ENCODE measurements around the gene OXCT1. TPM values are rescaled to one million over a fixed set of nuclear protein-coding genes. Genes with fewer than 3 reads are reported as not detected.

The OXCT1 gene
- total and polyA plus RNA-seq, 2 of the 13 experiments (the other 11 are each of a cell fraction or from before 2014, with no cell fraction given) = 0.92 to 4.7 TPM

DNA sequence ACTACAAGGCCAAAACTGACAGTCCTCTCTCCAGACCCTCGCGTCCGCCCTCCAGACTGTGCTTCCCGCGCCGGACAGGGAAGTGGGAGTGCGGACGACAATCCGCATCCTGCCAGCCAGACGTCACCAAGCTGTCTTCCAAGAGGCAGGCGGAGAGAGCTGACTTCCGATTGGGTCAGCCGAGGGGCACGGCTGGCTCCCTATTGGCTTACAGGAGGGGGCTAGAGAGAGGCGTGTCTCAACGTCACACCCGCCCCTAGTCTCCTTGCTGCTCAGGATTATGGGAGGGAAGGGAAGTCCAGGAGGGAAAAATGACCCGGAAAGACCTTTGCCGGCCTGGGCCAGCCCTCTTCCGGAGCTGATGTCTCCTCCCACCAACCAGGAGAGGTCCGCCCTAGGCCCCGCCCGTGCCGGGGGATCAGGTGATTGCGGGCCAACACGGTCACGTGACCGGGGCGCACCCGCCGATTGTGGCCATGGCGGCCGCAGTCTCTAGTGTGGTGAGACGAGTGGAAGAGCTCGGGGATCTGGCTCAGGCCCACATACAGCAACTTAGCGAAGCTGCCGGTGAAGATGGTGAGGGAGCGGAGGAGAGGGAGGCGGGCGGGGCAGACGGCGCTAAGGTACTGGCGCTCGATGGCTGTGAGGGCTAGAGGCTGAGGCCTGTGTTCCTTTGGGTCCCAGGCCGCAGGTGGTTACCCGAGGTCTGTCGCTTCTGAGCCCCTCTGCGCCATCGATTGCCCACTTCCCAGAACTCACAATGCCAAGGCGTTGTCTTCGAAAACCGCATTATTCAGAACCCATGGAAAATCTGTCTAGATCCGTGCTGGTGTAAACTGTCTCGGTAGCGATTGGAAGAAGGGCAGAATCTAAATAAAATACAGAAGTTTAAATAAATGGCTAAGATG, 33.9 kb upstream of the OXCT1 start, which contains the start of gene RIMOC1 (continued):
- TF ChIP-seq ZNF484 (CRISPR knock-in tag; IDR thresholded peaks at IDR 0.05; ENCODE audit: borderline replicate concordance, low read depth) = 0 out of 2 replicates have a peak, but pooled peaks have one; percentile 57
- no peak for TF ChIP-seq SSRP1 (CRISPR knock-in tag; IDR thresholded peaks at IDR 0.05)
- no peak for TF ChIP-seq ZNF282 (IDR thresholded peaks at IDR 0.05; ENCODE audit: partially characterized antibody)
- TF ChIP-seq SMYD3 (CRISPR knock-in tag; IDR thresholded peaks at IDR 0.05) = no peak
- TF ChIP-seq MEIS1 (CRISPR knock-in tag; IDR thresholded peaks at IDR 0.05; ENCODE audit: borderline replicate concordance) = peak; percentile 57; the same call in 1 of the 2 replicates
- TF ChIP-seq ZFP41 (CRISPR knock-in tag; IDR thresholded peaks at IDR 0.05; ENCODE audit: borderline replicate concordance) = peak; percentile 92
- TF ChIP-seq KLF11 (CRISPR knock-in tag; IDR thresholded peaks at IDR 0.05) = peak; percentile 100
- peak; percentile 79 for TF ChIP-seq SIN3B (IDR thresholded peaks at IDR 0.05; ENCODE audit: low read length)
- peak; percentile 42; the same call in 1 of the 2 replicates for TF ChIP-seq ESRRA (CRISPR knock-in tag; IDR thresholded peaks at IDR 0.05; ENCODE audit: low read depth)
- TF ChIP-seq SNRNP70 (IDR thresholded peaks at IDR 0.05; ENCODE audit: low read depth, low read length) = no peak
- TF ChIP-seq, protein P1, sequence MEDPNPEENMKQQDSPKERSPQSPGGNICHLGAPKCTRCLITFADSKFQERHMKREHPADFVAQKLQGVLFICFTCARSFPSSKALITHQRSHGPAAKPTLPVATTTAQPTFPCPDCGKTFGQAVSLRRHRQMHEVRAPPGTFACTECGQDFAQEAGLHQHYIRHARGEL (CRISPR knock-in tag; IDR thresholded peaks at IDR 0.05) = no peak
- TF ChIP-seq, protein P2, sequence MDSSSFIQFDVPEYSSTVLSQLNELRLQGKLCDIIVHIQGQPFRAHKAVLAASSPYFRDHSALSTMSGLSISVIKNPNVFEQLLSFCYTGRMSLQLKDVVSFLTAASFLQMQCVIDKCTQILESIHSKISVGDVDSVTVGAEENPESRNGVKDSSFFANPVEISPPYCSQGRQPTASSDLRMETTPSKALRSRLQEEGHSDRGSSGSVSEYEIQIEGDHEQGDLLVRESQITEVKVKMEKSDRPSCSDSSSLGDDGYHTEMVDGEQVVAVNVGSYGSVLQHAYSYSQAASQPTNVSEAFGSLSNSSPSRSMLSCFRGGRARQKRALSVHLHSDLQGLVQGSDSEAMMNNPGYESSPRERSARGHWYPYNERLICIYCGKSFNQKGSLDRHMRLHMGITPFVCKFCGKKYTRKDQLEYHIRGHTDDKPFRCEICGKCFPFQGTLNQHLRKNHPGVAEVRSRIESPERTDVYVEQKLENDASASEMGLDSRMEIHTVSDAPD (CRISPR knock-in tag; IDR thresholded peaks at IDR 0.05) = no peak; the same call in 1 of the 2 replicates
- 0 out of 2 replicates have a peak, but pooled peaks have one; percentile 56 for TF ChIP-seq SNAI1 (CRISPR knock-in tag; IDR thresholded peaks at IDR 0.05; ENCODE audit: borderline replicate concordance)
- no peak for TF ChIP-seq ZNF432 (CRISPR knock-in tag; IDR thresholded peaks at IDR 0.05; ENCODE audit: borderline replicate concordance)
- 0 out of 2 replicates have a peak, but pooled peaks have one; percentile 83 for TF ChIP-seq GTF3A (CRISPR knock-in tag; conservative IDR thresholded peaks at IDR 0.05)
- TF ChIP-seq ARNTL (CRISPR knock-in tag; IDR thresholded peaks at IDR 0.05) = peak; percentile 97
- TF ChIP-seq KLF13 (CRISPR knock-in tag; IDR thresholded peaks at IDR 0.05) = no peak
- TF ChIP-seq NFYB (CRISPR knock-in tag; IDR thresholded peaks at IDR 0.05) = peak; percentile 92
- TF ChIP-seq ZBTB3 (CRISPR knock-in tag; IDR thresholded peaks at IDR 0.05; ENCODE audit: borderline replicate concordance, low read depth) = peak; percentile 92; the same call in 1 of the 2 replicates
- no peak for TF ChIP-seq ZNF251 (CRISPR knock-in tag; IDR thresholded peaks at IDR 0.05)
- no peak for TF ChIP-seq ADNP (CRISPR knock-in tag; IDR thresholded peaks at IDR 0.05)
- no peak for TF ChIP-seq SYNCRIP (IDR thresholded peaks at IDR 0.05; ENCODE audit: insufficient read depth, low read depth, low read length)
- TF ChIP-seq, protein P3, sequence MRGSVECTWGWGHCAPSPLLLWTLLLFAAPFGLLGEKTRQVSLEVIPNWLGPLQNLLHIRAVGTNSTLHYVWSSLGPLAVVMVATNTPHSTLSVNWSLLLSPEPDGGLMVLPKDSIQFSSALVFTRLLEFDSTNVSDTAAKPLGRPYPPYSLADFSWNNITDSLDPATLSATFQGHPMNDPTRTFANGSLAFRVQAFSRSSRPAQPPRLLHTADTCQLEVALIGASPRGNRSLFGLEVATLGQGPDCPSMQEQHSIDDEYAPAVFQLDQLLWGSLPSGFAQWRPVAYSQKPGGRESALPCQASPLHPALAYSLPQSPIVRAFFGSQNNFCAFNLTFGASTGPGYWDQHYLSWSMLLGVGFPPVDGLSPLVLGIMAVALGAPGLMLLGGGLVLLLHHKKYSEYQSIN (CRISPR knock-in tag; IDR thresholded peaks at IDR 0.05; ENCODE audit: borderline replicate concordance) = no peak
- TF ChIP-seq, protein P4, sequence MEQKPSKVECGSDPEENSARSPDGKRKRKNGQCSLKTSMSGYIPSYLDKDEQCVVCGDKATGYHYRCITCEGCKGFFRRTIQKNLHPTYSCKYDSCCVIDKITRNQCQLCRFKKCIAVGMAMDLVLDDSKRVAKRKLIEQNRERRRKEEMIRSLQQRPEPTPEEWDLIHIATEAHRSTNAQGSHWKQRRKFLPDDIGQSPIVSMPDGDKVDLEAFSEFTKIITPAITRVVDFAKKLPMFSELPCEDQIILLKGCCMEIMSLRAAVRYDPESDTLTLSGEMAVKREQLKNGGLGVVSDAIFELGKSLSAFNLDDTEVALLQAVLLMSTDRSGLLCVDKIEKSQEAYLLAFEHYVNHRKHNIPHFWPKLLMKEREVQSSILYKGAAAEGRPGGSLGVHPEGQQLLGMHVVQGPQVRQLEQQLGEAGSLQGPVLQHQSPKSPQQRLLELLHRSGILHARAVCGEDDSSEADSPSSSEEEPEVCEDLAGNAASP (CRISPR knock-in tag; IDR thresholded peaks at IDR 0.05; ENCODE audit: borderline replicate concordance) = peak; percentile 88; the same call in 1 of the 2 replicates
- TF ChIP-seq KAT7 (CRISPR knock-in tag; IDR thresholded peaks at IDR 0.05; ENCODE audit: borderline replicate concordance) = peak; percentile 75; the same call in 1 of the 2 replicates
- TF ChIP-seq ZBTB1 (CRISPR knock-in tag; IDR thresholded peaks at IDR 0.05; ENCODE audit: borderline replicate concordance) = no peak
